GM19324 (cell line): ENCODE results near the gene METTL2A.
"Not testable (repeated sequence)": the region's sequence is repeated elsewhere in the genome, so short reads cannot be mapped to it uniquely, and the experiment has no call there.

Experiments
- ATAC-seq: cut with Tn5 transposase; IDR thresholded peaks from one replicate; pipeline ENCODE4 v1.9.1; 2021; ENCODE audit warnings: mild to moderate bottlenecking, moderate library complexity; ENCODE audit not compliant: unreplicated experiment, low FRiP score

METTL2A gene

GRCh38 chr17:62470666-62471379, 47.1 kb downstream of the METTL2A start:
- ATAC-seq, result not testable (repeated sequence)

GRCh38 chr17:62471380-62471880, 47.7 kb downstream of the METTL2A start:
- not testable (repeated sequence) for ATAC-seq

- ATAC-seq, result not testable (repeated sequence)
Measured at GRCh38 chr17:62473030-62473982, 49.6 kb downstream of the METTL2A start.

- ATAC-seq, result not testable (repeated sequence)
Measured at GRCh38 chr17:62477111-62477510, 53.4 kb downstream of the METTL2A start.

- ATAC-seq, result peak; percentile 34
Measured at GRCh38 chr17:62477718-62478408, 54.2 kb downstream of the METTL2A start.

GRCh38 chr17:62478424-62478879, 54.8 kb downstream of the METTL2A start, which contains the start of gene TLK2:
TSS of gene TLK2 (plus strand) at chr17:62478825. CDS start at chr17:62481126, 2,301 bp downstream.
- ATAC-seq, result peak; percentile 82

GRCh38 chr17:62478880-62479638, 55.4 kb downstream of the METTL2A start:
- peak; percentile 37 for ATAC-seq

- ATAC-seq, result not testable (repeated sequence)
Measured at GRCh38 chr17:62479639-62480258, 56.1 kb downstream of the METTL2A start.

- ATAC-seq, result not testable (repeated sequence)
Measured at GRCh38 chr17:62482553-62482952, 58.9 kb downstream of the METTL2A start.

GRCh38 chr17:62490990-62491389, 67.3 kb downstream of the METTL2A start:
- ATAC-seq, result not testable (repeated sequence)

- not testable (repeated sequence) for ATAC-seq
Measured at GRCh38 chr17:62493049-62493655, 69.5 kb downstream of the METTL2A start.

GRCh38 chr17:62494073-62494472, 70.4 kb downstream of the METTL2A start:
- not testable (repeated sequence) for ATAC-seq

GRCh38 chr17:62496344-62496743, 72.6 kb downstream of the METTL2A start:
- ATAC-seq, result not testable (repeated sequence)

- not testable (repeated sequence) for ATAC-seq
Measured at GRCh38 chr17:62498796-62499195, 75.1 kb downstream of the METTL2A start.
